HCT116 (cell line): ENCODE results near the gene MIA3. TPM values are rescaled to one million over a fixed set of nuclear protein-coding genes. Genes with fewer than 3 reads are reported as not detected.

ENCODE experiments used
- ATAC-seq: fragments of 200-7000 bp; cut with Tn5 transposase; 2 replicates; pipeline ENCODE4 v1.9.1; 2020; ENCODE audit warnings: mild to moderate bottlenecking, moderate library complexity
- BruUV-seq: library from RNA; stranded (reverse); fragments of 400-500 nt; replicated peaks from 2 replicates; lab custom pipeline; 2021; lab: Mats Ljungman, UMichigan
- CTCF ChIA-PET: fragments of 300-600 bp; sonication (Branson Sonifier 250); formaldehyde crosslinking; loops from one replicate; lab custom pipeline; 2021; ENCODE audit warnings: antibody characterized with exemption; lab: Charles Lee
- POLR2A ChIA-PET: fragments of 300-600, 350-600 bp; sonication (Branson Sonifier 250); formaldehyde crosslinking; loops from one replicate; lab custom pipeline; 2021; ENCODE audit warnings: antibody characterized with exemption; lab: Charles Lee
- RAD21 ChIA-PET, 2 experiments: fragments of 300-600 bp; sonication (Branson Sonifier 250); formaldehyde crosslinking; loops; one replicate each; lab custom pipeline; 2023; ENCODE audit warnings: low total read pairs in 2 of 2; ENCODE audit not compliant: uncharacterized antibody in 2 of 2, unreplicated experiment in 2 of 2, low non-redundant PET in 1 of 2; lab: Charles Lee
- DNase-seq: peaks from one replicate; pipeline ENCODE4 v3.0.0-alpha.2; 2010; ENCODE audit warnings: low read depth, low spot score
- H2AFZ ChIP-seq: fragments of 200-600 bp; shearing (Covaris generic), sonication (generic); 2 replicates; pipeline ENCODE4 v1.6.1; 2017; ENCODE audit warnings: low read depth, mixed run types, mixed read lengths, antibody characterized with exemption, low read length; ENCODE audit not compliant: poor library complexity, severe bottlenecking
- H3K27ac ChIP-seq: 2 replicates; pipeline ENCODE4 v1.5.1; 2012; ENCODE audit warnings: low read depth, low read length
- H3K27me3 ChIP-seq: fragments of 200-600 bp; sonication (generic); 2 replicates; pipeline ENCODE4 v1.6.1; 2016; ENCODE audit warnings: mixed run types, low read length, mixed read lengths; ENCODE audit not compliant: insufficient read depth
- H3K36me3 ChIP-seq, 2 experiments: fragments of 200-500 bp in 1 of 2; fragments of 200-600 bp in 1 of 2; sonication (Bioruptor generic) in 1 of 2; sonication (generic) in 1 of 2; 2 replicates each; pipeline versions ENCODE4 v1.5.1 to v1.6.1; 2014 to 2016; ENCODE audit warnings: low read length in 2 of 2, inconsistent platforms in 1 of 2, mixed read lengths in 1 of 2, mixed run types in 1 of 2; ENCODE audit not compliant: insufficient read depth in 2 of 2, control insufficient read depth in 1 of 2
- H3K4me1 ChIP-seq, 2 experiments: fragments of 200-600 bp in 1 of 2; sonication (generic) in 1 of 2; 2 replicates each; pipeline versions ENCODE4 v1.5.1 to v1.6.1; 2012 to 2017; ENCODE audit warnings: low read length in 2 of 2, inconsistent platforms in 1 of 2, mild to moderate bottlenecking in 1 of 2, mixed read lengths in 1 of 2, mixed run types in 1 of 2, moderate library complexity in 1 of 2; ENCODE audit not compliant: insufficient read depth in 2 of 2, control insufficient read depth in 1 of 2
- H3K4me2 ChIP-seq: fragments of 200-600 bp; sonication (generic); 2 replicates; pipeline ENCODE4 v1.6.1; 2017; ENCODE audit warnings: mixed run types, low read length, mixed read lengths
- H3K4me3 ChIP-seq, 2 experiments: fragments of 200-600 bp in 1 of 2; sonication (generic) in 1 of 2; replicated peaks in 1 of 2; 2 replicates each; pipeline ENCODE4 v1.5.1; 2011 to 2016; ENCODE audit warnings: low read length in 2 of 2, control low read depth in 1 of 2, low read depth in 1 of 2, mild to moderate bottlenecking in 1 of 2, mixed read lengths in 1 of 2, mixed run types in 1 of 2
- H3K79me2 ChIP-seq: fragments of 200-600 bp; sonication (generic); 2 replicates; pipeline ENCODE4 v1.6.1; 2017; ENCODE audit warnings: mild to moderate bottlenecking, mixed run types, low read length, moderate library complexity, mixed read lengths; ENCODE audit not compliant: insufficient read depth
- H3K9ac ChIP-seq: fragments of 200-600 bp; sonication (generic); 2 replicates; pipeline ENCODE4 v1.6.1; 2016; ENCODE audit warnings: low read length, mixed read lengths
- H3K9me2 ChIP-seq: fragments of 200-600 bp; sonication (generic), shearing (Covaris generic); 2 replicates; pipeline ENCODE4 v1.6.1; 2017; ENCODE audit warnings: mixed run types, mild to moderate bottlenecking, moderate library complexity; ENCODE audit not compliant: insufficient read depth
- H3K9me3 ChIP-seq, 2 experiments: fragments of 200-500 bp in 1 of 2; fragments of 200-600 bp in 1 of 2; sonication (Bioruptor generic) in 1 of 2; sonication (generic) in 1 of 2; 2 replicates each; pipeline ENCODE4 v1.6.1; 2014 to 2017; ENCODE audit warnings: low read length in 2 of 2, mixed read lengths in 2 of 2, inconsistent platforms in 1 of 2, low read depth in 1 of 2, mild to moderate bottlenecking in 1 of 2, mixed run types in 1 of 2, moderate library complexity in 1 of 2; ENCODE audit not compliant: control insufficient read depth in 1 of 2, insufficient read depth in 1 of 2
- H4K20me1 ChIP-seq: fragments of 200-600 bp; sonication (generic), shearing (Covaris generic); 2 replicates; pipeline ENCODE4 v1.6.1; 2017; ENCODE audit warnings: mixed run types, mild to moderate bottlenecking, moderate library complexity; ENCODE audit not compliant: insufficient read depth
- ATF3 ChIP-seq: IDR thresholded peaks from 2 replicates; pipeline ENCODE4 v1.6.1; 2012
- CBX3 ChIP-seq: IDR thresholded peaks from 2 replicates; pipeline ENCODE4 v1.6.1; 2012; ENCODE audit warnings: low read depth
- CEBPB ChIP-seq: IDR thresholded peaks from 2 replicates; pipeline ENCODE4 v1.6.1; 2012; ENCODE audit warnings: low read depth
- ELF1 ChIP-seq: IDR thresholded peaks from 2 replicates; pipeline ENCODE4 v1.6.1; 2012; ENCODE audit warnings: low read depth, borderline replicate concordance
- EZH2 ChIP-seq: fragments of 200-600 bp; sonication (generic); IDR thresholded peaks from 2 replicates; pipeline ENCODE4 v1.6.1; 2017; ENCODE audit warnings: antibody characterized with exemption, mixed run types
- FOSL1 ChIP-seq: IDR thresholded peaks from 2 replicates; pipeline ENCODE4 v1.6.1; 2012; ENCODE audit warnings: low read depth
- SP1 ChIP-seq: IDR thresholded peaks from 2 replicates; pipeline ENCODE4 v1.6.1; 2012; ENCODE audit warnings: low read depth
- YY1 ChIP-seq: IDR thresholded peaks from 2 replicates; pipeline ENCODE4 v1.6.1; 2011; ENCODE audit warnings: low read length, low read depth, moderate library complexity, mild to moderate bottlenecking; ENCODE audit not compliant: insufficient replicate concordance; ENCODE audit errors: extremely low read depth
- ZNF274 ChIP-seq: fragments of 200-500 bp; sonication (Bioruptor generic); IDR thresholded peaks from 2 replicates; pipeline ENCODE4 v1.6.1; 2014; ENCODE audit warnings: mild to moderate bottlenecking, low read depth, low read length, inconsistent platforms
- intact Hi-C: fragments of 100-400 bp; cut with micrococcal nuclease; formaldehyde crosslinking; loops from 2 replicates; pipeline ENCODE4 v1.10.0; 2022
- total RNA-seq: library from RNA; stranded (reverse); gene quantifications from one replicate; pipeline ENCODE4 v1.2.1, GENCODE V29; 2021; ENCODE audit not compliant: unreplicated experiment
- TF ChIP-seq, protein P1 (sequence below): IDR thresholded peaks from 2 replicates; pipeline ENCODE4 v1.6.1; 2011; ENCODE audit warnings: mild to moderate bottlenecking, low read length, moderate library complexity; ENCODE audit not compliant: insufficient replicate concordance; ENCODE audit errors: extremely low read depth
- TF ChIP-seq, protein P2 (sequence below): IDR thresholded peaks from 2 replicates; pipeline ENCODE4 v1.6.1; 2012

Gene MIA3
- total RNA-seq, 1 experiment from 2014 or later = 62.7 TPM

- ATAC-seq = no peak
- H3K9me2 ChIP-seq = no peaks in the 10 kb centered on the region
- intact Hi-C loops = no loop called here
- H3K79me2 ChIP-seq = peaks cover 22% of the 10 kb centered on the region; the same call in 1 of the 2 replicates
- DNase-seq = no peak
- no peaks in the 10 kb centered on the region for H3K9me3 ChIP-seq
- CTCF ChIA-PET = no interaction called here
- no peak overlapping the region for H3K9ac ChIP-seq
- POLR2A ChIA-PET = no interaction called here
- H3K36me3 ChIP-seq = peaks cover 13 to 15% of the 10 kb centered on the region in 2 experiments; a peak in 3 of 4 replicates
- no peak overlapping the region for H3K4me2 ChIP-seq
- no peak for TF ChIP-seq ELF1
- TF ChIP-seq SP1 = no peak
- no peak overlapping the region for H2AFZ ChIP-seq
- RAD21 ChIA-PET = no interaction called here
- peaks cover 0 to 5% of the 10 kb centered on the region in 2 experiments; a peak in 1 of 4 replicates for H3K4me1 ChIP-seq
- BruUV-seq = no TSS peak
- H4K20me1 ChIP-seq = no peaks in the 10 kb centered on the region
- no peak overlapping the region for H3K4me3 ChIP-seq
- no peak overlapping the region for H3K27ac ChIP-seq
- H3K27me3 ChIP-seq = no peaks in the 10 kb centered on the region
Observed at GRCh38 chr1:222624214-222624613, 6.3 kb downstream of the MIA3 start.

- TF ChIP-seq ZNF274 (no peak), ELF1 (no peak), FOSL1 (no peak), YY1 (no peak), CEBPB (no peak), CBX3 (no peak), EZH2 (no peak), ATF3 (no peak)
- TF ChIP-seq, protein P1, sequence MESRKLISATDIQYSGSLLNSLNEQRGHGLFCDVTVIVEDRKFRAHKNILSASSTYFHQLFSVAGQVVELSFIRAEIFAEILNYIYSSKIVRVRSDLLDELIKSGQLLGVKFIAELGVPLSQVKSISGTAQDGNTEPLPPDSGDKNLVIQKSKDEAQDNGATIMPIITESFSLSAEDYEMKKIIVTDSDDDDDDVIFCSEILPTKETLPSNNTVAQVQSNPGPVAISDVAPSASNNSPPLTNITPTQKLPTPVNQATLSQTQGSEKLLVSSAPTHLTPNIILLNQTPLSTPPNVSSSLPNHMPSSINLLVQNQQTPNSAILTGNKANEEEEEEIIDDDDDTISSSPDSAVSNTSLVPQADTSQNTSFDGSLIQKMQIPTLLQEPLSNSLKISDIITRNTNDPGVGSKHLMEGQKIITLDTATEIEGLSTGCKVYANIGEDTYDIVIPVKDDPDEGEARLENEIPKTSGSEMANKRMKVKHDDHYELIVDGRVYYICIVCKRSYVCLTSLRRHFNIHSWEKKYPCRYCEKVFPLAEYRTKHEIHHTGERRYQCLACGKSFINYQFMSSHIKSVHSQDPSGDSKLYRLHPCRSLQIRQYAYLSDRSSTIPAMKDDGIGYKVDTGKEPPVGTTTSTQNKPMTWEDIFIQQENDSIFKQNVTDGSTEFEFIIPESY = no peak
- TF ChIP-seq, protein P2, sequence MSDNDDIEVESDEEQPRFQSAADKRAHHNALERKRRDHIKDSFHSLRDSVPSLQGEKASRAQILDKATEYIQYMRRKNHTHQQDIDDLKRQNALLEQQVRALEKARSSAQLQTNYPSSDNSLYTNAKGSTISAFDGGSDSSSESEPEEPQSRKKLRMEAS = no peak
- H3K9me2 ChIP-seq = no peaks in the 10 kb centered on the region
- no peak overlapping the region for H2AFZ ChIP-seq
- no peak for DNase-seq
- H3K4me2 ChIP-seq = no peak overlapping the region
- H4K20me1 ChIP-seq = no peaks in the 10 kb centered on the region
- ChIA-PET CTCF (no interaction called here), RAD21 (no interaction called here), POLR2A (no interaction called here)
- ATAC-seq = no peak
- H3K9me3 ChIP-seq = no peaks in the 10 kb centered on the region
- no peak overlapping the region for H3K9ac ChIP-seq
- no peaks in the 10 kb centered on the region for H3K79me2 ChIP-seq
- H3K27me3 ChIP-seq = no peaks in the 10 kb centered on the region
- peaks cover 13 to 19% of the 10 kb centered on the region in 2 experiments; a peak in 3 of 4 replicates for H3K36me3 ChIP-seq
- BruUV-seq = no TSS peak
- intact Hi-C loops = no loop called here
- H3K27ac ChIP-seq = no peak overlapping the region
- no peak overlapping the region for H3K4me3 ChIP-seq
- H3K4me1 ChIP-seq = no peaks in the 10 kb centered on the region
Observed at GRCh38 chr1:222627232-222627631, 9.3 kb downstream of the MIA3 start.
